Peyer's patch (tissue), 4 donors: ENCODE data around the gene RPS27.

Experiments
- CTCF ChIP-seq, 6 experiments: fragments of 450-650 bp in 4 of 6; fragments of 200-600 bp in 2 of 6; sonication (generic) in 1 of 6; IDR thresholded peaks; one replicate each; pipeline ENCODE4 v1.5.1; 2017 to 2019; ENCODE audit warnings: antibody characterized with exemption in 6 of 6, mild to moderate bottlenecking in 3 of 6, moderate library complexity in 1 of 6
- POLR2A ChIP-seq, 2 donors: fragments of 450-650 bp; IDR thresholded peaks; one replicate each; pipeline ENCODE4 v1.5.1; 2017; ENCODE audit warnings: antibody characterized with exemption in 2 of 2, mild to moderate bottlenecking in 2 of 2, moderate library complexity in 2 of 2

GRCh38 chr1:153944827-153945117, 45.8 kb upstream of the RPS27 start:
- TF ChIP-seq POLR2A (IDR thresholded peaks at IDR 0.05) = no peak
- TF ChIP-seq CTCF (IDR thresholded peaks at IDR 0.05) = no peak
